DMS 273 (cell line): Measurements from ENCODE around the gene RUNX2.

ENCODE experiments used
- DNase-seq: peaks from one replicate; lab custom pipeline; 2025; ENCODE audit not compliant: unreplicated experiment; lab: John Stamatoyannopoulos, UW

RUNX2 gene

DNA sequence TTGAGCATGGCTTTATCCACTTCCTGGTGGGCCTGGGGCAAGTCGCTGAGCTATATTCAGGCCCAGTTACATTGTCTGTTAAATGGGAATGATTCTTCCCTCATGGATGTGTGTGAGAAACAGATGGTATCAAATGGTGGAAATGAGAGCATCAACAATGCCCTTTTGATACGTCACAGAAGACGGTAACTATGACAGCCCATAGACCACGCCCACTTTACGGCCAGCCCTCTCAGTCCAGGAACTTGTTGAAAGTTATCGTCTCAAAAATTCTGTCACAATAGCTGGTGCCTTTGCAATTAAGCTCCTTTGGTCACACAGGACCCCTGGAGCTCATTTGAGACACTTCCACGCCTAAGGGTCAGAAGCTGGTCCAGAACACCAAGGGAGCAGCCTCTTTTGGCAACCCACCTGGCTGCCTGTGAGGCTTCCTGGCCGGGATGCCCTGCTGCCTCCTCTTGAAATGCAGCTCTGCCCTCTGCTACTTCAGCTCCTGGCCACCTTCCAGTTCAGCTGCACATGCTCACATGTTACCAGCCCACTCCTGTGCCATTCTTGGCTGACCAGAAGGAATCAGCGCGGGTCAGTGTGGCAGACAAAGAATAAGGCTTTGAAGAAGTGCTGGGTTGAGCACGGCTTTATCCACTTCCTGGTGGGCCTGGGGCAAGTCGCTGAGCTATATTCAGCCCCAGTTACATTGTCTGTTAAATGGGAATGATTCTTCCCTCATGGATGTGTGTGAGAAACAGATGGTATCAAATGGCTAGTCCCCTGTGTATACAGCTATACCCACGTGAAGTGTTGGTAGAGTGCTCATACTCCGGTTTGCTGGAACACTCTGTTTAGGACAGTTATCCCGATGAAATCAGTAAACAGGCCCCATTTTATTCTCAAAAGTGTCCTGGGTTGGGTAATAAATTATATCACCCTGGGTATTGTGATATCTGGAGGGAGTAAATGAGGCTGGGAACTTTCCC lies 248.8 kb downstream of the RUNX2 start:
- peak; percentile 56 for DNase-seq

DNA sequence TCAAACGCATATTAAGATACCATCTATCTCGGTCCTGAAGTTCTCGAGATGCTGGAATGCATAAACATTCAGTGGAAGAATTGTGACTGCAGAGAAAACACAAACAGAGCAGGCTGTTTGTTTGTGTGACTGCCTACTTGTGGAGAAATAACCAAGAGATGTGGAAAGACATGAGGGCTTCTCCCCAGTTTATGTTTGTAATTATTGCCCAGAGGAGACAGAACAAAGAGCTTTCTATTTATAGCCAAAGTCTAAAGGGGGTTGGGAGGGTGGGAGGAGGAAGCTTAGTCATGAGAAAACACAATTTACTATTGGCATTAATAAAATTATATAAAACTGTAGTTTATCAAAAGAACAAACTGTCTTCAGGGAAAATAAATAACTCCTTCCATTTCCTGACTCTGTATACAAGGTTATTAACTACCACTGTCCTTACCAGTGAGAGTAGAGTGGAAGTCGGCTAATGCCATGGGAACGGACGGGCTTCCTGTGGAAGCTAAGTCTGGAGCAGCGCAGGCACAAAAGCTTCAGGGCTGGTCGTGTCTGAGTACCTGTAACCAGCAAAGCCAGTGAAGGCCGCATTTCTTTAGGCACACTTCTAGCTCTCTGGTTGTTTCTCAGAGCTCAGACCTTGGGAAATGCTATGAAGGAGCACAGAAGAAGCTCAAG lies 249.8 kb downstream of the RUNX2 start:
- no peak for DNase-seq

DNA sequence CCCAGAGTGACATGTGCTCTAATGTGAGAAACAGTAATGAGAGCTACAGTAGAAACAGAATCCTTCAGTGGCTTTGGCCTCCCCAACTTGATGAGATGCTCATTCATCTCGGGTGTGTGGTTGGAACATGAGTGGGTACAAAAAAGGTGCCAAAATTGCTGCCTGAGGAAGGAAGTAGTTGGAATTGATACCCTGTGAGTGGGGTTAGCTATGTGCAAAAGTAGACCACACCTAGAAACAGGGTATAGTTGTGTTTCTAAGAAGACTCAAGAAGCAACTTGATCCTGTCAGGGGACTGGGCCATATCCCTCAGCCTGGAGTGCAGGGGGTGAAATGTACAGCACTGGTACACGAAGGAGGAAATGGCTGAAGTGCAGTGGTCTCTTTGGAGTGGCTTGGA lies 256.0 kb downstream of the RUNX2 start:
- DNase-seq: no peak

DNA sequence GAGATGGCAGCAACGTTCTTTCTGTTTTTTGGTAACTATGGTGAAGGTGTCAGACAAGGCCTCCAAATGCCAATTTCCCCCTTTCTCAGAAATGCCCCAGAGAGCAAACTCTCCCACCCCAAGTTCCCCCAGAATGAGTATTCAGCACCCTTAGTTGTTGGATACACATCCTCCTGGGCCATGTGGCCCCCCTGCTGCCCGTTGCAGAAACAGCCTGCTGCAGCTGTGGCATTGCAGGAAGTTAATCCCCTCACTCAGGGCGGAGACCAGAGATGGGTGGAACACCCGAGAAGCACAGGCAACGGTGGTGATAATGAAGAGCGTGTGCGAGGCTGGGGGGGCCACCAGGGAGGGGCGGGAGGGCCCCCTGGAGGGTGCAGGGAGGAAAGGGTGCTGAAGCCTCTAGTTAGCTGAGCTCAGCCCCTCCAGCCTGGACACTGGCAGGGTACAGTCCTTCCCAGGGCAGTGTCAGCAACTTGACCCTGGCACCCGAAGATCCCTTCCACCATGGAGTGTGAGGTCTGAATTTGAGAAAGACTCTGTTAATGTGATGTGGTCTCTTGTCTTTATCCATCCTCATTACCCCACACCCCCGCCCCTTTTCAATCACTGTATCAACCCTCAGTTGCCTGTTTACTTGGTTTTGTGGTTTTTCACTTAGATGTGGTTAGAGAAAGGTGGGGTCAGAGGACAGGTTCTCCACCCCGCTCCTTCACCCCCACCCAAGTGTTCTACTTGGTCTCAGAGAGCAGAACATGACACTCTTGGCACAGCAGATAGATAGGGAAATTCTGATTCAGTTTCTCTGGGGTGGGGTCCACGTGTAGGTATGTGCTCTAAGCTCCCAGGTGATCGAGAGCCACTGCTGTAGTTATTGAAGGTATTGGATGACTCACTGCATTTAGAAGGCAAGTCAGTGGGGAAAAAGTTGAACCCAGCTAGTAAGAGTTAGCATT lies 258.4 kb downstream of the RUNX2 start:
- no peak for DNase-seq

DNA sequence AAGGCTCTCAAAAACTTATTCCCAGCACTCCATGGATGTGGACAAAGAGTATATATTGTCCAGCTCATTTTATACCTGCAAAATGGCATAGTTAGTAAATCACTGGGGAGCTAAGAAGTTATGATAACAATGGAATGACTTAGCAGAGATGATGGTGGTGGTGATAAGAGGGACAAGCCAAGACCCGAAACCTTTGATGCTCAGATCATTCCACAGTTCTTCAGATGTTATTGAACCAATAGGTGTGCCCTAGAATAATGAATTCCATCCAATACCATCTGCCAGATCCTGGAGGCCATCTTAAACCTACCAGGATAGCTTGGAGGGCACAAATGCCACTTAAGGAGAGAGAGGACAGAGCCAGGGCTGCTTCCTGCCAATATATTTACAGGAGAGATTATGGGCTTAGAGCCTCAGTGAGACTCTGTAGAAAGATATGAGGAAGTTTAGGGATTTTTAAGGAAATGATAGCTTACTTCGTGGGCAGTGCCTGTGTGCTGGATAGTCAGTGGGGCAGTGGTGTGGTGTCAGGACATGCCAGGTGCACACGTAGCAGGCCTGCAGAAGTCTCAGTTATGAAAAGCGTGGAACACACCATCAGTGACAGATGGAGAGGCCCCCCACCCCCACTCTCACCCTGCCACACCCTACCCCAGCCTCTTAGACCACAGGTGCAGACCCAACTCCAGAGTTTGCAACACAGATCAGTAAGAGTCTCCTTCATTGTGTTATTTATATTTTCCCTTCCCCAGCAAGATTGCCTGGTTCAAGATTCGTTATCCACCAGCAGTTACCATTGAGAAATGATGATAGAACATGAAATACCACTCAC lies 259.3 kb downstream of the RUNX2 start:
- no peak for DNase-seq

DNA sequence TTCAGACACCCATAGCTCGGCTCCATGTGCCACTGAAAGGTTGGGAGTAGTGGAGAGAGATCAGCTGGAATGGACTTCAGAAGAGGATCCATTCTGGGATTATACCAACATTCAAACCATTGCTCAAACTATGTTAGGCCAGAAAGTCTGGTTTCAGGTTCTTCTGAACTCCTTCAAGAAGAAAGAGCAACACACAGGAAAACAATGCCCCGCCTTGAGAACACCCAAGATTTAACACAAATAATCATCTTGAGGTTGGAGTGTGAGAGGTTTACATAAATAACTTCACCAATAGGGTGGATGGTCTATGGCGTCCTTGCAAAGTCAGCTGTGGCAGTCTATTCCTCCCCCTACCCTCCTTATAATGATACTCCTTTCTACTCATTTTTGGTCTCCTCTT lies 261.2 kb downstream of the RUNX2 start:
- no peak for DNase-seq

DNA sequence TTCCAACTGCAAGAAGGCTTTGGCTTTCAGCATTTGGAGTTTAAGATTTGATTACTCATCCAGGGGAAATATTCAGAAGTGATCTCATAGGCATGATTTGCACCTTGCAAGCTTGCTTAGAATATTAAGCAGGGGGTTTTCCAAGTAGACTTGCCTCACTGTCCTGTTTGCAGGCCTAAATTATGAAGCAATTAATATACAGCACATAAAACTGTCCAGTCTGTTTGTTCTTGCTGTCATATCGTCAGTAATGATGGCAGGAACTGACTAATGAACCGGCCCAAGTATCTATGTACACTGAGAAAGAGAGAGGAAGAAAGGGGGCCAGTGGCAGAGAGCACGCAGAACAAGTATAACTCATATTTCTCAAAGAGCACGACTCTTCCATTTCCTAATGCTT lies 262.1 kb downstream of the RUNX2 start:
- DNase-seq: peak; percentile 22

DNA sequence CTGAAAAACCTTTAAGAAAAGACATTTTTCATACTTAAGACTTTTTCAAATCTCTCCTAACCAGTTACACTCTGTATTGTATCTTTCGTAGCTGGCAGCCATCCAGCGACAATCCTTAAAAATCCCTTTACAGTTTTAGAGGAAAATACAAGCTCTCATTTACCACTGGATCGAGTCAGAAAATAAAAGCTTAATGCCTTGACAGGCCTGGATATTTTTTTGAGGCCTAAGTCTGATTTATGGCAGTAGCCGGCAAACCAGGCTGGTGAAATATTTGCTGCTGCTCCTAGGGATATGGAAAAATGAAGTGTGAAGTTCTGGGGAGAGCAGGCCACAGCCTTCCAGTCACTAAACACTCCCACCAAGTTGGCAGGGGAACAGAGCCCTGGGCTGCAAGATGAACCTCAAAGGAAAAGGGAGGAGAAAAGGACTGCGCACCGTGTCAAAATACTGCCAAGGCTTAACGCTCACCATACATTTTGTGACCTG lies 262.6 kb downstream of the RUNX2 start:
- DNase-seq: no peak

DNA sequence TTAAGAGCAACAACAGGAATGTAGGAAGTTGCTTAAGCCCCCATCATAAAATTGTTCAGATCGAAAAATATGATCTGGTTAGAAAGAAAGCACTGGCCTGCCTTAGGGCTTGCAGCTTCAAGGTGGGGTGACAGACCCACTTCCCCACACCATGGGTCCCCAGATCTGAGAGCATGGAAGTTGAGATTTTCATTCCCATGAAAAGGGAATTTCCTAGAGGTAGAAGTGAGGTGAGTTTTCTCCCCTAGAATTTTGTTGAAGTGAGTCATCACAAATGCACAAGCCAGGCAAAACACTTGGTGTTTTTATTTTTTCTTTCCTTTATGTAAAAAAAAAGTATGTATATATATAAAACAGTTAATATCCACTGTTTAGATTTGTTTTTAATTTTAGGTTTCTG lies 263.2 kb downstream of the RUNX2 start:
- no peak for DNase-seq

DNA sequence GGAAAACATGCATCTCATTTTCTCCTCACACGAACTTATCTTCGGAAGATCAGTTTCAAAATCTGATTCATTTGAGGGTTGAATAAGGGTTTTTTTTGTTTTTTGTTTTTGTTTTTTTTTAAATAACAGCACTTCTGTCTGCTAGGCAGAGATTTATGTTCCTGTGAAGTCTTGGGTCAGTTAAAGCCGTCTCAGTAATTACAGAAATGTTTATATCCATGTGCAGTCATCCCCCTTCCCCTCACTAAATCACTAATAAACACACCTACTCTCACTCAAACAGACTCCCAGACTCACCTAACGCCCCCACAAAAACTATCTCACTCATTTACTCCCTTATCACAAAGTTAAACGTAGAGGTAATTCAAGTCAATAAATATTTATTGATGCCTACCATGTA lies 263.8 kb downstream of the RUNX2 start:
- no peak for DNase-seq

DNA sequence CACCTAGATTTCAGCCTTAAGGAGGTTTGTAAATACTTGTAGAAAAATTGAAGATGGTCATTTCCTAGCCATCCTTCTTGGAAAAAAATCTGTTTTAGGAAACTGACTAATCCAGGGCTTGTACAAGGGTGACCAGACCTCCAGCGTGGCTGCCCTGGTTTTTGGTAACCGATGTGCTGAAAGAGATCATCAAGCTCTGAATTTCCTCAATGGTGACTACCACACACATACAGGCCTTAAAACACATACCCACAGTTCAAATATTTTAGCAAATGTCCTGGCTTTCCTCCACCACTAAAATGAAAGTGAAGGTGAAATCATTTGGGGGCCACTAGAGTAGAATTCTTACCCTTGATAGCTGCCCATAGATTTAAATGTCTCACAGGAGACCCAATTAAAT lies 264.9 kb downstream of the RUNX2 start:
- DNase-seq: no peak

DNA sequence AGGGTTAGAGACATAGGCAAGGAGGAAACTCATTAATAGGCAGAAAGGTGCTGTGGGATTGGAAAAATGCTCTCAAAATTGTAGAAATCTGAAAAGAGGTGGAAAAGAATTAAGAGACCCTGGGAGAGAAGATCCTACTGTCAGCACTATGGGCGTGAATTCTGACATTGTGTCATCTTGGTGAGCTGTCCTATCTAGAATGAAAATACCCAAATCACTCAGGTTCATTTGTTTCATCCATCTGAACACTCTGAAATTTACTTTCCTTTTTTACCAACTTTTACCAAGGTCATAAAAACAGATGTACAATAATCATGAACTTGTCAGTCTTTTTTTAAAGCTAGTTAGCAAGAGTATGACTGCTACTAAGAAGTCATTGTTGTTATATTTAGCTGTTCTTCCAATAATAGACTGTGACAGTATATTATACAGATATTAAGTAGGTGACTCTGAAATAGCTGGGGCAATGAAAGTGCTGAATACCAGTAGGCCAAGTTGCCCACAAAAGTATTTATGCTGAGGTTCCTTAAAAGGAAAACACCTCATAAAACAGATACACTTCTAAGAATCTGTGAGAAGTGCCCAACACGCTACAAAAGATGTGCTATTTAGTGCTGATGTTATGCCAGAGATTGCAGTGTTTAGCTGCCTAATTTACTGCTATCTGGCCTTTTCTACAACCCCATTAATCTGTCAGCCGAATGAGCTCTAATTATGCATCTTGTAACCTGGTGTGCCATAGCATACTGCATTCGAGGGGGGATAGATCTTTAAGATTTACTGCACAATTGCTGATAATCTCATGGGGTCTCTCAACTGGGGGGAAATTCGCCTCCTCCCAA lies 267.1 kb downstream of the RUNX2 start:
- no peak for DNase-seq

DNA sequence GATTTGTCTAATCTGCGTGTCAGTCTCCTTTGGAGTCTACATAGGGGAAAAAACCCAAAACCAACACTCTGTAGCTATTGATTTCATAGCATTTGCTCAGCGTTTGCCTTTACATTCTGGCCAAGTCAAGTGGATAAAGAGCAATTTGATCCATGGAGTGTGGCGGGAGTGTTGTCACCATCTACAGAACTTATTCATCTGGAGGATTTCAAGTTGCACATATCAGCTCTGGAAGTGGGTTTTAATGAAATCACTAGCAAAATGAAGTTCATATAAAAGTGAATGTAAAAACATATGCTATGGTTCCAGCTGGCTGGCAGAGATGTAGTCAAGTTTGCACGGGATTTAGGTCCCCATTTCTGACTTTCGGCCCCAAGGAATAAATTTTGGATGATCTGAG lies 269.3 kb downstream of the RUNX2 start:
- no peak for DNase-seq

DNA sequence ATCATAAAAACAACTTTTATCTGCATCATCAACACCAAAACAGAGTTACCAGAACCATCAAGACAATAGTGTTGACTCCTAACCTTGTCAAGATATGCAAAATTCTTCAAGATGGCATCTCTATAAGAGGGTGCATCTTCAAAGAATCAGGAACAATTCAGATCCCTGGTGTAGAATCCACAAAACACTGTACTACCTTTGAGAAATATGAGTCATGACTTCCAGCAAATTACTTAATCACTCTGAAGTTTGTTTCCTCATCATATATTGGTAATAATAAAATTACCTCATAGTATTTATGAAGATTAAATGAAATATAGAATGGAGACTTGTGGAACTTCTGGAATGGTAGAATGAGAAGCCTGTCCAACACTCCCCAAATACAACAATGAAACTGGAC lies 270.9 kb downstream of the RUNX2 start:
- no peak for DNase-seq

DNA sequence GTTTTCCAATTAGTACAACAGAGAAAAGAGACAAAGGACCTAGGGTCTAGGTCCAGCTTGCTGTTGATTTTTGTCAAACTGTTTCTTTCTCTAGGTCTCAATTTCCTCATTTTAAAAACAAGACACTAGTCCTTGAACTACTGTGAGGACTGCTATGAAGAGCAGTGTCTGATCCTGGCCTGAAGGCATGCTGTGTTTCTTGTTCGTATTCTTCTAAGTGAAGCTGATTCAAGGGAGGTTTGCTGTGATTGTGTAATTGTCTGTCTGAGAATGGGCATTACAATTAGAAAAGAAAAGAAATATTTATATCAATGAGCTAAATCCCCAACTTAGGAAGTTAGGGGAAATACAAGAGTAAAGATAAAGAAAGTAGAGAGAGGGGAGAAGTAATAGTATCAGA lies 277.8 kb downstream of the RUNX2 start:
- no peak for DNase-seq

DNA sequence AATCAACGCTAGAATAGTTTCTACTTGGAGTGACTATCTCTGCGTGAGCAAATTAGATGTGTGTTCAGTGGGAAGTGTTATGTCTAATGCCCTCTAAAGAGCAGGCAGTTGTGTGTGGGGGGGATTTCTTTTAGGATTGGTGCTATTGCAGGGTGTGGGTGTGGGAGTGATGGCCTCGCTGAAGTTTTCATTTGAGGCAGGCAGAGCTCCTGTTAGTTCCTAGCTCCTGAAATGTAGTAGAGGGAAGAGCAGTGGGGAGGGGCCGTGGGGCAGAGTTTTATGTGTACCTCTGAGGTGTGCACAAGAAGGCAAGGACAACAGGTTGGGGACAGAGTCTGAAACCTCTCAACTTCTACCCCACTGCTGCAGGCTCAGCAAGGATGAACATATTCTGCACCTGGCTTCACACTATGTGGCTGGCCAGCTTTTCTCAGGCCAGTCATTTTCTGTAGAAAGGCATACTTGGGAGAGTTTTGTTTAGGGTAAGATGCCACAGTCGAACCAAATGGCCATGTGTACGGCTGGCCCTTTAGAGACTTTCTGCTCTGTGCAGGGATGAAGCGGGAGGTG lies 278.8 kb downstream of the RUNX2 start:
- DNase-seq: peak; percentile 14

DNA sequence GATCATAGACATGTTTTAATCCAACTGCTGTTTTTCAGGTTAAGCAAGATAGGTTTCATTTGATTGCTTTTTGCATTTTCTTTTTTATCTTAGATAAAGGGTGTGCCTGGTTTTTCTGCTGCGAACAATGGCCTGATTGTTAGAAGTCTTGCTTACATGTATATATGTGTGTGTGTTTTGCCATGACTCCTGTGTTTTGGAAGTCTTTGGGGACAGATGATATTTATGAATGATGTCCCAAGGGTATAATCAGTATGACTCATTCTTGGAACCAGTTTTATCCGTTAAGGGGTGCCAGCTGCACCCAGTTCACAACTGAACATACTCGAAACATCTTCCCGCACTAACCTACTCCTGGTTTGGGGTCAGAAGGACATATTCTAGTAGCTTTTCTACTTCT lies 279.7 kb downstream of the RUNX2 start:
- peak; percentile 58 for DNase-seq

DNA sequence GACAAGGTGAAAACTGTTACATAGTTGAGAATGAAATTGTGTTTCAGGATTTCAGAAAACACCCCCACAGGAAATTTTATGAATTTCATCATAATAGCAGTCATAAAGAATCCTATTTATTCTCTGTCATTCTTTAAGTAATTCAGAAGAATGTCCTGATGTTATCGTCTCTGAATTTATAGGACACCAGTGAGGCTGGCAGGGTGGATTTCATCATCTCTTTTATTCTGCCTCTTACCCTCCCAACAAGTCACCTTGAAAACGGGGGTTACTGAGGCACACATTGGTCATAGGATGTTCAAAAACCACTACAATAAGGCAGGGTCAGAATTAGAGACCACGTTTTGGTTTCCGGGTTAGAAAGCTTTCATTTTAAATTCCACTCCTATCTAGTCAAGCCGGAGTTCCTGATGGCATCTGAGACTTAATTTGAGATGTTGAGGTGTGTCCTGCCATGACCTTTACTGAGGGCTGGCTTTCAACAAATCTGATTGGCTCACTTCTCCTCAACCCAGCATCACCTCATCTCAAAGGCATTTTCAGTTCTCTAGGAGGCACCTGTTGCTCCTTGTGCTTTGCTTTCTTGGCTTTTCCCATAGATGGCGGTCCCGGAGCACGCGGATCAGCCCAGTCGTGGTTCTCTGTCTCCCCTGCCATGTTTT lies 280.3 kb downstream of the RUNX2 start:
- DNase-seq: peak; percentile 80
